DND-41 (cell line): ENCODE data around the gene MBD3.

Experiments used
- EZH2 ChIP-seq: IDR thresholded peaks from 3 replicates; pipeline ENCODE4 v1.6.1; 2012; ENCODE audit warnings: borderline replicate concordance, low read depth, mild to moderate bottlenecking, moderate library complexity, low read length, inconsistent platforms; ENCODE audit not compliant: severe bottlenecking
- TF ChIP-seq, protein P1 (sequence below): IDR thresholded peaks from 2 replicates; pipeline ENCODE4 v1.5.1; 2012; ENCODE audit warnings: borderline replicate concordance, low read length, moderate library complexity, mild to moderate bottlenecking; ENCODE audit not compliant: poor library complexity, severe bottlenecking; ENCODE audit errors: extremely low read depth

DNA sequence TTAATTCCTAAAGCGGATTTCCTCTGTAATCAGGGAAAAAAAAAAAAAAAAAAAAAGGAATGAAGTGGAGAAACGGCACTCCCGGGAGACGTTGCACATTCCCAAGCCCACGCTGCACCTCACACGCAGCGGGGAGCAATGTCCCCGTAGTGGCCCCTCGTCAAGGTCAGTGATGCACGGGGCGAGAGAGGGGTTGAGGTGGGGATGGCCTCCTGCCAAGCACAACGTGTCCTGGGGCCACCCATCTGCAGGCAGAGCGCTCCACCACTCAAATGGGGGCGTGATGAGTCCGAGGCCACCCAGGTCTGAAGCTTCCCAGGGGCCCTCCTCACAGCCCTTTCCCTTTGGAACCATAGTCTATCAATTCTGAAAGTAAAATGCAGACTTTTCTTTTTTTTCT is 53.7 kb downstream of the MBD3 start:
- TF ChIP-seq, protein P1, sequence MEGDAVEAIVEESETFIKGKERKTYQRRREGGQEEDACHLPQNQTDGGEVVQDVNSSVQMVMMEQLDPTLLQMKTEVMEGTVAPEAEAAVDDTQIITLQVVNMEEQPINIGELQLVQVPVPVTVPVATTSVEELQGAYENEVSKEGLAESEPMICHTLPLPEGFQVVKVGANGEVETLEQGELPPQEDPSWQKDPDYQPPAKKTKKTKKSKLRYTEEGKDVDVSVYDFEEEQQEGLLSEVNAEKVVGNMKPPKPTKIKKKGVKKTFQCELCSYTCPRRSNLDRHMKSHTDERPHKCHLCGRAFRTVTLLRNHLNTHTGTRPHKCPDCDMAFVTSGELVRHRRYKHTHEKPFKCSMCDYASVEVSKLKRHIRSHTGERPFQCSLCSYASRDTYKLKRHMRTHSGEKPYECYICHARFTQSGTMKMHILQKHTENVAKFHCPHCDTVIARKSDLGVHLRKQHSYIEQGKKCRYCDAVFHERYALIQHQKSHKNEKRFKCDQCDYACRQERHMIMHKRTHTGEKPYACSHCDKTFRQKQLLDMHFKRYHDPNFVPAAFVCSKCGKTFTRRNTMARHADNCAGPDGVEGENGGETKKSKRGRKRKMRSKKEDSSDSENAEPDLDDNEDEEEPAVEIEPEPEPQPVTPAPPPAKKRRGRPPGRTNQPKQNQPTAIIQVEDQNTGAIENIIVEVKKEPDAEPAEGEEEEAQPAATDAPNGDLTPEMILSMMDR, result no peak
- TF ChIP-seq EZH2, result no peak
